ENCODE data around the gene DLG2.

DNA sequence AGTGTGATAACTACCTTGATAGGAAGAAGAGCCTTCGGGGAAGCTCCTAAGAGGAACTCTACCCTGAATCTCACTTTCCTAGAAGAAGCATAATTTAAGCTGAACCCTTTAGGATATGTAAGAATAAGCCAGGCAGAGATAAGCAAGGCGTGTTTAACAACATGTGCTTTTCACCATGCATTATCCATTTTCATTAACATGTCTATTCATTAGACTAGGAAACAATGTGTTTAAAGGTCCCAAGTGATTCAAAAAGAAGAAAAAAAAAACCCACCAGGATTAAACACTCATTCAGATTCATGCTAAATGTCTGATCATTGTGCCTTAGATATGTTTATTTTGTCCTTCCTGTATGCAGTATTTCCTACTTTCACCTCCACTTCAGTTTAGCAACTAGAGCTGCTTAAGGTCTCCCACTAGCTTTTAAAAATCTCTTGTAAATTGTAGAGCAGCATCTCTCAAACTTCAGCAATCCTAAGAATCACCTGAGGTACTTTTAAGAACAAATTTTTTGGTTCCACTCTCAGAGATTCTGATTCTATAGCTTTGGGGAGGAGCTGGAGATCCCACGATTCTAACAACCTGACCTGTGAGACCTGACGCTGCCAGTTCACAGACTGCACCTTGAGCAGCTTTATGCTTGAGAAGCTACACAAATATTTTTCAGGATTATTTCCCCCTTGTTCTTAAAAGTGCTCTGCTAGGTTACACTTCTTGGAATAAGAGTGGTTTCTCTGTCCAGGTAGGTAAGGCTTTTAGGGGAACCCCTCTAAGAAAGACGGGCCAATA is 1385.6 kb downstream of the DLG2 start:
- TF ChIP-seq POLR2A (IDR thresholded peaks at IDR 0.05), result no peak
- no peak for TF ChIP-seq POLR2AphosphoS5 (IDR thresholded peaks at IDR 0.05)
